ENCODE measurements around the gene SLC16A3. TPM values are rescaled to one million over a fixed set of nuclear protein-coding genes. Genes with fewer than 3 reads are reported as not detected.

Gene SLC16A3
- total and polyA plus RNA-seq, 2 donors (not counting 3 experiments of a cell fraction or from before 2014, with no cell fraction given), result 95.9 to 171 TPM

DNA sequence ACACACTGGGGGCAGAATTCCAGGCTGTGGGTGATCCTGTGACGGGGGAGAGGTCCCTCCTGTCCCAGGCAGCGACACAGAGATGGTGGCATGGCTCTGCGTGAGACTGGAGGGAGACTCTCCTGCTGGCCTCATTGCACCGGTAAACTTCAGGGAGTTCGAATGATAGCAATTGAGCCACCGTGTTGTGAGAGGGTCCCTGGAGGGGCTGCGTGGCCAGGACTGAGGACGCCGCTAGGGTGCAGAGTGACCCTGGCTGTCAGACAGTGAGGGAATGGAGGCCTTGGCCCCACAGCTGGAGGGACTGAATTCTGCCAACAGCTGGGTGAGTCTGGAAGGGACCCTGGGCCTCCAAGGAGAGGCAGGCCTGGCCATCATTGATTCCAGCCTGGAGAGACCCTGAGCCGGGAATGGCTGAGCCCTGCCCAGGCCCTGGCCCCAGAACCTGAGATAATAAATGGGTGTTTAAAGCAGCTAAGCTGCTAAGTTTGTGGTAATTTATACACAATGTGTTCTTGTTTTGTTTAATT lies 48.8 kb upstream of the SLC16A3 start:
- Histone ChIP-seq H3K4me1 (ENCODE audit: control insufficient read depth, extremely low read depth, insufficient read depth, low read length) (no peaks in the 10 kb centered on the region), H2AFZ (ENCODE audit: low read depth, low read length) (no peak overlapping the region), H3K4me2 (ENCODE audit: insufficient read depth, low read length) (no peak overlapping the region), H3K9me3 (replicated peaks; ENCODE audit: control insufficient read depth, insufficient read depth, low read length) (no peaks in the 10 kb centered on the region), H3K36me3 (ENCODE audit: control insufficient read depth in 2 of 2, extremely low read depth in 1 of 2, insufficient read depth in 2 of 2, low read length in 2 of 2) (peaks cover 0 to 2% of the 10 kb centered on the region in 2 experiments), H3K27ac (ENCODE audit: insufficient read depth, low read depth, low read length) (no peak overlapping the region), H3K79me2 (ENCODE audit: control insufficient read depth, insufficient read depth, low read length) (no peaks in the 10 kb centered on the region), H4K20me1 (replicated peaks; ENCODE audit: control insufficient read depth, extremely low read depth, insufficient read depth, low read length) (no peaks in the 10 kb centered on the region), H3K27me3 (ENCODE audit: control insufficient read depth in 2 of 2, insufficient read depth in 2 of 2, low read length in 2 of 2) (no peaks in the 10 kb centered on the region), H3K9me1 (replicated peaks; ENCODE audit: control insufficient read depth, extremely low read depth, insufficient read depth, low read length) (no peaks in the 10 kb centered on the region), H3K9ac (replicated peaks; ENCODE audit: extremely low read depth, insufficient read depth, low read length) (no peak overlapping the region), H3K4me3 (replicated peaks in 1 of 3; ENCODE audit: insufficient read depth in 1 of 3, low read depth in 1 of 3, low read length in 3 of 3) (no peak overlapping the region)
- DNase-seq (ENCODE audit: low read depth, low spot score), result no peak
- ChIA-PET CTCF (interaction anchor here (2.2 kb wide), 1 partner anchor 26 kb away, joined by 6 read pairs; no protein-coding TSS in a partner anchor), POLR2A (no interaction called here)
- intact Hi-C loops (cut with micrococcal nuclease), result no loop called here
- BruUV-seq (replicated peaks), result no TSS peak
- no peak for FAIRE-seq
- TF ChIP-seq FOS (IDR thresholded peaks at IDR 0.05; ENCODE audit: borderline replicate concordance, insufficient read depth, low read length), result no peak
- TF ChIP-seq, protein P1, sequence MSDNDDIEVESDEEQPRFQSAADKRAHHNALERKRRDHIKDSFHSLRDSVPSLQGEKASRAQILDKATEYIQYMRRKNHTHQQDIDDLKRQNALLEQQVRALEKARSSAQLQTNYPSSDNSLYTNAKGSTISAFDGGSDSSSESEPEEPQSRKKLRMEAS (IDR thresholded peaks at IDR 0.05; ENCODE audit: insufficient read depth, insufficient read length), result no peak
- dilution Hi-C loops (cut with MboI; ENCODE audit: extremely low pct_ligation_motif_present, low sequenced_read_pairs), result no loop called here

DNA sequence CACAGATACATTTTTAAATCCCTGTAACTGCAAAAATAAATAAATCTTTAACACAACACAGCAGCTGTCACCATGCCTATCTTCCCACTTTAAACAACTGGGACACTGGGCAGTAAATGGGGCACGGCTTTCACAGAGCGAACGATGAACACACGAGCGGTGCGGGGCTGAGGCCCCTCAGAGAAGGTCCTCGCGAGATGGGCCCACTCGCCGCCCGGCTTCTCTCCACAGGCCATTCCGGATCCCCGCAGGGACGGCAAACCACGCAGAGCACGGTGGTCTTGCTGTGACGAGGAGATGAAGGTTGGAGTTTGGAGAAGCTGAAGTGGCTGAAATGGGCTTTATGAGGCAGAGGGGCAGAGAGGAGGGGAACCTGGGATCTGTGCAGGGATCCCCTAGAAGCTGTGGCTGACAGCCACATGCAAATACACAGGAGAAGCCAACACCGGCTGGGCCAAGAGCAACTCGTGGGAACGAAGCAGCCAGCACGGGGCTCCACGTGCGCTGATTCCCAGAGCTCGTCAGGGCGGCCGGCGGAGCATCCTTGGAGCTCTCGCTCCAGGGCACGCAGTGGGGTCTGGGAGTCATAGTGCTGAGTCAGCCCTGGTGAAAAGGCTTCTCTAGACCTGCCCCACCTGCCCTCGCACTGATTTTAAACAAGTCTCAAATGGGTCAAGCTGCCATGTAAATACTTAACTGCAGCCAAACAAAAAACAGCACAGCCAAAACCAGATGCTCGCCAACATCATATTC lies 47.9 kb upstream of the SLC16A3 start:
- Histone ChIP-seq H3K9me1 (replicated peaks; ENCODE audit: control insufficient read depth, extremely low read depth, insufficient read depth, low read length) (no peaks in the 10 kb centered on the region), H3K9ac (replicated peaks; ENCODE audit: extremely low read depth, insufficient read depth, low read length) (no peak overlapping the region), H3K4me1 (ENCODE audit: control insufficient read depth, extremely low read depth, insufficient read depth, low read length) (no peaks in the 10 kb centered on the region), H3K9me3 (replicated peaks; ENCODE audit: control insufficient read depth, insufficient read depth, low read length) (no peaks in the 10 kb centered on the region), H3K27me3 (ENCODE audit: control insufficient read depth in 2 of 2, insufficient read depth in 2 of 2, low read length in 2 of 2) (no peaks in the 10 kb centered on the region), H3K4me2 (ENCODE audit: insufficient read depth, low read length) (no peak overlapping the region), H3K4me3 (replicated peaks in 1 of 3; ENCODE audit: insufficient read depth in 1 of 3, low read depth in 1 of 3, low read length in 3 of 3) (no peak overlapping the region), H3K27ac (ENCODE audit: insufficient read depth, low read depth, low read length) (no peak overlapping the region), H3K79me2 (ENCODE audit: control insufficient read depth, insufficient read depth, low read length) (no peaks in the 10 kb centered on the region), H2AFZ (ENCODE audit: low read depth, low read length) (no peak overlapping the region), H3K36me3 (ENCODE audit: control insufficient read depth in 2 of 2, extremely low read depth in 1 of 2, insufficient read depth in 2 of 2, low read length in 2 of 2) (peaks cover 0 to 2% of the 10 kb centered on the region in 2 experiments), H4K20me1 (replicated peaks; ENCODE audit: control insufficient read depth, extremely low read depth, insufficient read depth, low read length) (no peaks in the 10 kb centered on the region)
- TF ChIP-seq POLR2AphosphoS5 (IDR thresholded peaks at IDR 0.05; ENCODE audit: insufficient read depth, low read depth, low read length), result no peak
- TF ChIP-seq, protein P2, sequence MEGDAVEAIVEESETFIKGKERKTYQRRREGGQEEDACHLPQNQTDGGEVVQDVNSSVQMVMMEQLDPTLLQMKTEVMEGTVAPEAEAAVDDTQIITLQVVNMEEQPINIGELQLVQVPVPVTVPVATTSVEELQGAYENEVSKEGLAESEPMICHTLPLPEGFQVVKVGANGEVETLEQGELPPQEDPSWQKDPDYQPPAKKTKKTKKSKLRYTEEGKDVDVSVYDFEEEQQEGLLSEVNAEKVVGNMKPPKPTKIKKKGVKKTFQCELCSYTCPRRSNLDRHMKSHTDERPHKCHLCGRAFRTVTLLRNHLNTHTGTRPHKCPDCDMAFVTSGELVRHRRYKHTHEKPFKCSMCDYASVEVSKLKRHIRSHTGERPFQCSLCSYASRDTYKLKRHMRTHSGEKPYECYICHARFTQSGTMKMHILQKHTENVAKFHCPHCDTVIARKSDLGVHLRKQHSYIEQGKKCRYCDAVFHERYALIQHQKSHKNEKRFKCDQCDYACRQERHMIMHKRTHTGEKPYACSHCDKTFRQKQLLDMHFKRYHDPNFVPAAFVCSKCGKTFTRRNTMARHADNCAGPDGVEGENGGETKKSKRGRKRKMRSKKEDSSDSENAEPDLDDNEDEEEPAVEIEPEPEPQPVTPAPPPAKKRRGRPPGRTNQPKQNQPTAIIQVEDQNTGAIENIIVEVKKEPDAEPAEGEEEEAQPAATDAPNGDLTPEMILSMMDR (IDR thresholded peaks at IDR 0.05; ENCODE audit: extremely low read depth in 1 of 2, insufficient read depth in 1 of 2, low read depth in 1 of 2, low read length in 2 of 2), result no peak
- TF ChIP-seq, protein P1 (IDR thresholded peaks at IDR 0.05; ENCODE audit: insufficient read depth, insufficient read length), result no peak
- TF ChIP-seq JUN (IDR thresholded peaks at IDR 0.05; ENCODE audit: borderline replicate concordance, insufficient read depth, insufficient read length, low read depth), result no peak
- TF ChIP-seq EZH2 (IDR thresholded peaks at IDR 0.05; ENCODE audit: borderline replicate concordance, low read depth, low read length, severe bottlenecking), result no peak
- TF ChIP-seq GATA2 (IDR thresholded peaks at IDR 0.05; ENCODE audit: insufficient read depth, insufficient read length, low read depth, low read length), result no peak
- no peak for TF ChIP-seq FOS (IDR thresholded peaks at IDR 0.05; ENCODE audit: borderline replicate concordance, insufficient read depth, low read length)
- TF ChIP-seq POLR2A (IDR thresholded peaks at IDR 0.05; ENCODE audit: low read depth, low read length), result no peak
- TF ChIP-seq MYC (IDR thresholded peaks at IDR 0.05; ENCODE audit: low read depth, low read length), result no peak
- POLR2A ChIA-PET, result no interaction called here
- intact Hi-C loops (cut with micrococcal nuclease), result no loop called here
- CTCF ChIA-PET, result interaction anchor here (1.1 to 2.2 kb wide), 2 partner anchors 11 to 25 kb away, joined by 3 to 6 read pairs; no protein-coding TSS in a partner anchor
- no TSS peak for BruUV-seq (replicated peaks)
- FAIRE-seq, result no peak
- dilution Hi-C loops (cut with MboI; ENCODE audit: extremely low pct_ligation_motif_present, low sequenced_read_pairs), result no loop called here
- no peak for DNase-seq (ENCODE audit: low read depth, low spot score)
